ENCODE measurements around the gene SPRYD4. TPM values are rescaled to one million over a fixed set of nuclear protein-coding genes. Genes with fewer than 3 reads are reported as not detected.

Gene SPRYD4
- total and polyA plus RNA-seq, 9 of the 15 experiments (the other 6 are each of a cell fraction or from before 2014, with no cell fraction given), result 1.8 to 4.7 (median 2.8) TPM

DNA sequence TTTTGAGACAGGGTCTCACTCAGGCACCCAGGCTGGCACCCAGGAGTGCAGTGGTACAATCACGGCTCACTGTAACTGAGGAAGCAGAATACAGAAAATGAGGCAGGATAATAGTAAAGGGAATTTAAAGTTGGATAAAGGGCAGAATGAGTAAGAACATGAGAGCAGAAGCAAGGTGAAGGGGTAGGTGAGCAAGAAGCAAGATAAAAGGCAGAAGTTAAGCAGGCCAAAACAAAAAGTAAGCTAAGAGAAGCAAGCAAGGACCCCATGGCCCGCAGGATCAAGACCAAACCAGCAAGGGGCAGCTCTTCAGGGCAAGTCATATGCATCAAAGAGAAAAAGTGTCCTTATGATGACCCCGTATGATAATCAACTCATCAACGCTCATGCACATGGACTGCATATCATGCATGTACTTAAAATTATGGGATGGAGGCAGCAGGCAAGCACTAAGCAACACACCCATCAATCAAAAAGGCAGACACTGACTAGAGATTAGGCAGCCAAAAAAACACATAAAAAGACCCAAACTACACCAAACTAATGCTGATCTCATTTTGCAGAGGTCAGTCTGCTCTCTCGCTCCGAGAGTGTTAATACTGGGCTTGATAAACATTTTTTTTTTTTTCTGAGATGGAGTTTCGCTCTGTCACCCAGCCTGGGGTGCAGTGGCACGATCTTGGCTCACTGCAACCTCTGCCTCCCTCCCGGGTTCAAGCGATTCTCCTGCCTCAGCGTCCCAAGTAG is 30.8 kb upstream of the SPRYD4 start (continued):
- TF ChIP-seq CBX8 (IDR thresholded peaks at IDR 0.05; ENCODE audit: borderline replicate concordance, extremely low read depth, low read depth, low read length, poor library complexity, severe bottlenecking) (no peak), RBM34 (IDR thresholded peaks at IDR 0.05; ENCODE audit: borderline replicate concordance, insufficient read depth, low read length) (no peak), BCLAF1 (IDR thresholded peaks at IDR 0.05; ENCODE audit: borderline replicate concordance in 1 of 2, control insufficient read depth in 1 of 2, low read depth in 2 of 2, low read length in 1 of 2) (0 out of 4 replicates have a peak, but pooled peaks have one; percentile 30 to 37), ZNF764 (CRISPR knock-in tag; IDR thresholded peaks at IDR 0.05; ENCODE audit: low read depth) (no peak), FOXP4 (CRISPR knock-in tag; IDR thresholded peaks at IDR 0.05; ENCODE audit: borderline replicate concordance) (no peak), SIN3A (IDR thresholded peaks at IDR 0.05; ENCODE audit: borderline replicate concordance in 2 of 2, control insufficient read depth in 1 of 2, low read depth in 2 of 2, low read length in 2 of 2) (no peak), MED1 (CRISPR knock-in tag; IDR thresholded peaks at IDR 0.05; ENCODE audit: borderline replicate concordance) (no peak), MAFG (tag; conservative IDR thresholded peaks at IDR 0.05) (peak; percentile 51; the same call in 1 of the 2 replicates), RUNX1 (IDR thresholded peaks at IDR 0.05; ENCODE audit: low read depth) (no peak), SOX6 (IDR thresholded peaks at IDR 0.05) (peak; percentile 56), GATAD2B (IDR thresholded peaks at IDR 0.05; ENCODE audit: borderline replicate concordance) (no peak), NFATC3 (IDR thresholded peaks at IDR 0.05) (no peak), SMARCC2 (IDR thresholded peaks at IDR 0.05; ENCODE audit: low read depth) (no peak), ADNP (tag; IDR thresholded peaks at IDR 0.05) (no peak), SP1 (CRISPR knock-in tag; IDR thresholded peaks at IDR 0.05) (peak; percentile 46; the same call in 1 of the 2 replicates), GABPB1 (CRISPR knock-in tag; IDR thresholded peaks at IDR 0.05) (no peak), CTBP1 (IDR thresholded peaks at IDR 0.05; ENCODE audit: borderline replicate concordance) (peak; percentile 84), HIVEP1 (CRISPR knock-in tag; IDR thresholded peaks at IDR 0.05) (no peak), IRF1 (CRISPR knock-in tag; IDR thresholded peaks at IDR 0.05; ENCODE audit: borderline replicate concordance) (no peak)

All from K562 (cell line).